T follicular helper cell (primary cell): Measurements from ENCODE around the gene KY.

Experiments used
- DNase-seq: peaks from one replicate; pipeline ENCODE4 v3.0.0-alpha.2; 2020; ENCODE audit warnings: low read depth

KY gene

GRCh38 chr3:134672571-134672970 lies 21.7 kb upstream of the KY start:
- DNase-seq = no peak

DNA sequence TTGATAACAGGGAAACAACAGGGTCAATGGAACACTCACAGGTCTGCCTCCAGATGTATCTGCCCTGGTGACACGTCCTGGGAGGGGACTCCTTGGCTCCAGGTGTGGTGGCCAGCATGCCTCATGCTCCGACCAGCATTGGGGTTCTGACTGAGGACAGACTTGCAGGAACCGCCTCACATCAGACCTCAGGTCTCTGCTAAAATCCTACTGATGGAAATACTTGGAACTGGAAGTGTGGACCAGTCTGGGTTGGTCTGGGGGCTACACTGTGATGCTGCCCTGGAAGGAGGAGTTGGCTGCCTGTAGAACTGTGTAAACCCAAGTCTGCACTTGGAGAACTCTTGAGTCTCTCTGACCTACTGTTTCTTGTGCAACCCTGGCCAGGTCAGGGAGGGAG lies 17.1 kb upstream of the KY start:
- DNase-seq = no peak

DNA sequence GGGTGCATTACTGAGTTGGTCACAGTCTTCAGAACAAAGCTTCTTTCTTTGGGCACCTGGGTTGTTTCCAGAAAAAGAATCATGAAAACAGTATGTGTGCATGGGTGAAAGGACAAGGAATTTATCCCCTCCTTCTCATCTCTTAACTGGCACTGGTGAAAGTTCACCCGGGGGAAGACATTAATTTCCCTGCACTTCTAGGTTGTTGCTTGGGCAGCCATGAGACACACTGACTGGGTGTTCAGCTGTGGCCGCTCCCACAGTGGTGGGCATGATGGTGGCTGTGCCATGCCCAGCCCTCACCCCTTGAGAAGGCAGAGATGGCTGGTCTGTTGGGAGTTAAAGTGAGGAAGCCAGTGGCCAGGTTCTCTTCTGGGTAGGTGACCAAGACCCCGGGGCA lies 16.6 kb upstream of the KY start:
- no peak for DNase-seq

- no peak for DNase-seq
Measured at GRCh38 chr3:134666885-134667284, 16.1 kb upstream of the KY start.

DNA sequence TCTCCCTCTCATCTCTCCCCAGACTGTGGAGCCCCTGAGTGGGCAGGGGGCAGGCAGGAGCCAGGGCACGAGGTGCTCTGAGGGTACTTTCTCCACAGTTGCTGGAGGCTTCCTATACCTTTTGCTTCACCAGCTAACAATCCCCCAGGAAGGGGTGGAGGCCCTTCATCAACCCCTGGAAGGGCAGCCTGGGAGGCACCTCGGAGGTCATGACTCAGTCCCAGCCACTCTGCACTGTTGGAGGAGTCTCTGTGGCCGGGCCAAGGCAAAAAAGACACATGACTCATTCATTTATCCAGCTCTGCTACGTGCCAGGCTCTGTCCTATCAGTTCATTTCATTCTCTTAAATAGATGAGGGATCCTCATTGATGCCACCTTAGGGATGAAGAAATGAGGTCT lies 15.6 kb upstream of the KY start:
- no peak for DNase-seq

- no peak for DNase-seq
Measured at GRCh38 chr3:134666052-134666451, 15.2 kb upstream of the KY start.

GRCh38 chr3:134665243-134665642 lies 14.4 kb upstream of the KY start:
- no peak for DNase-seq

- DNase-seq = no peak
Measured at GRCh38 chr3:134663721-134664456, 13.1 kb upstream of the KY start.

- DNase-seq = no peak
Measured at GRCh38 chr3:134660046-134660441, 9.2 kb upstream of the KY start.

GRCh38 chr3:134659391-134660045 lies 8.7 kb upstream of the KY start:
- DNase-seq = no peak

- DNase-seq = no peak
Measured at GRCh38 chr3:134658555-134658954, 7.7 kb upstream of the KY start.

DNA sequence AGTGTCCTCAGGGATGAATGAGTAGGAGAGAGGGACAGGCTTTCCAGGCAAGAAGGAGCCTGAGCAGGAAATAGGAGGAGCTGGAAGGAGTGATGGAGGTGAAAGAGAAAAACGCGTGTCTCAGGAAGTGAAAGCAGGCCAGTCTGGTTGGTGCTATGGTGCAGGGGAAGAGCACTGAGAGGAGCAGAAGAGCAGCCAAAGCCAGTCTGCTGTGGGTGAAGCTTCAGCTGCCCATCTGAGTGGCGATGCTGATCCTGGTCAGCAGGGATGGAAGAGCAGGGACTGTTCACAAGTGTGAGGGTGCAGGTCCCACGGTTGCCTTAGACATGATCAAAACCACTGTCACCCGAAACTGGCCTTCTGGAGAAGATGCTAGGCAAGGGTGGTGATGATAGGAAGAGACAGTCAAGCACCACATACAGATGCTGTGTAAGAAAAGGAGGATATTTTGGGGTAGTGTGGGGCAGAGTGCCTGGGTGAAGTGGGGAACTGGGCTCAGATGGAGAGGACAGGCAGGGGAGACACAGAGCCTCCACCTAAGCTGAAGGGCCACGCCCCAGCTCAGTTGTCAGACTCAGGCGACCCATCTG lies 5.5 kb upstream of the KY start:
- no peak for DNase-seq

GRCh38 chr3:134655706-134656105 lies 4.9 kb upstream of the KY start:
- DNase-seq = no peak

DNA sequence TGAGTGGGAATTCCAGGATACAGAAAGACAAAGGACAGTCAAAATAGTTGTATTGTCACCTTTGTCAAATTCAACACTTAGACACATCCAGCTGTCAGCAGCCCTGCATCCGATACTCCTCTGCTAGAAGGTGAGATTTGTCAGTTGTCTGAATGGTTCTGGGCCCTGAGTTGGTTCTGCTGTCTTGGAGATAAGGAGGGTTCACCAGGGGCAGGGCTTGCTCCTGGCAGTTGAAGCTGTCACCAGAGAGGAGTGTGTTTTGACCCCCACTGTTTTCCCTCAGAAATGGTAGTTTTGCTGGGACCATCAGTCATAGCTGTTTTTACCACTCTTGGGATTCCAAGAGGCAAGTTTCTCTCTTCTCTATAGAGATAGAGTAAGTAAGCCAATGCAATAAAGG lies 3.2 kb upstream of the KY start:
- no peak for DNase-seq

DNA sequence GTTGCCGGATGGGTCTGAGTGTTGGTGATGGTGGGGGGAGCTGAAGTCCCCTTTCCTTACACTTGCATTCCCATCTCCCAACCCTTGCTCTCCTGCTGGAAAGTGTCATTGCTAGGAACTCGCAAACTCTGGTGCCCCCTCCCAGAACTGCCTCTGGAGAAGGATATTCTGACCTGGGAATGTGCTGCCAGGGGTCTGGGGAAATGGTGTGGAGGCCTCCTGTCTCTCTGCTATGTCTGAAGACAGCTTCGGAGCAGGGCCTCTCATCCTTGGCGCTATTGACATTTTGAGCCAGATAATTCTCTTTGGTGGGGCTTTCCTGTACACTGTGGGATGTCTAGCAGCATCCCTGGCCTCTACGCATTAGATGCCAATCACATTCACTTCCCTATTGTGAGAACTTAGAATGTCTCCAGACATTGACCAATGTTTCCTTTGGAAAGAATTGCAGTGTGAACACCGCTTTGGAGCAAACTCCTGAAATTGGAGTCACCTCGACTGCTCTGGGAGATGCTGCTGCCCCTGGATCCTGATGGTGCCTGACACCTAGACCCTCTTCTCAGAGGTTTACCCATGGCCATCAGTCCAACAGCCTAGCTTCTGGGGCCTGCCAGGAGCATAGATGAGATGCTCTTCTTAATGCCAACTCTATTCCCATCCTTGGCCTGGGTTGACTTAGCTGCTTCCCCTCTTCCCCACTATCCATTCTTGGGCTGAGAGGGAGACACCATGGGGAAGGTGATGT lies 2.2 kb upstream of the KY start:
- no peak for DNase-seq

- no peak for DNase-seq
Measured at GRCh38 chr3:134652409-134652831, 1.6 kb upstream of the KY start.

DNA sequence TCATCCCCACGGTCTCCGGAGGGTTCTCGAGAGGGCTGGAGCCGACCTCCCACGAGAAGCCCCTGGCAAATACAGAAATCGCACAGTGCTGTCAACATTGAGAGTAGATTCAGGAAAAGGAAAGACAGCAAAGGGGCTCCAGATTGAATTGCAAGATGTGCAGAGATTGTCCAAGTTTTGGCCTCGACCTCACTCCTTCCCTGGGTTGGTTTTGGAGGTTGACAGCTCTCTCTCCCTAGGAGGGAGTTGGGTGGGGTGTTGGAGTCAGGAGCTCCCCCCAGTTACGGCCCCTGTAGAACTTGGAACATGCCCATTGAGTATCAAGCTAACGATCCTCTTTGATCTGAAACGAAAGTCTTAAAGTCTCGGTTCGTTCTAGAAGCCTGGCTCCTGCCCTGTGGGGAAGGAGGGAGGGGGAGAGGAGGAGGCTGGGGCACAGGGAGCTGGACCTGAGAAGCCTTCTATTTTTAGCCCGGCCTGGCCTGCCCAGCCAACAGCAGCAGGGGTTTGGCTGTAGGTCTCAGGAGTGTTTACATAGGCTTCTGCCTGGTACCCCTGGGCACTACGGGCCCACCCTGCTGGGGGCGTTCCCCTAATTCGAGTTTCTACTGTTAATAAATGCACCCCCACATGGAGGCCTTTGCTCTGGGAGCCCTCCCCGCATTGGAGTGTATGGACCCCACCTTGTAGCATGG lies 672 bp upstream of the KY start:
- no peak for DNase-seq

GRCh38 chr3:134649106-134649705 lies 1.6 kb downstream of the KY start:
- no peak for DNase-seq

DNA sequence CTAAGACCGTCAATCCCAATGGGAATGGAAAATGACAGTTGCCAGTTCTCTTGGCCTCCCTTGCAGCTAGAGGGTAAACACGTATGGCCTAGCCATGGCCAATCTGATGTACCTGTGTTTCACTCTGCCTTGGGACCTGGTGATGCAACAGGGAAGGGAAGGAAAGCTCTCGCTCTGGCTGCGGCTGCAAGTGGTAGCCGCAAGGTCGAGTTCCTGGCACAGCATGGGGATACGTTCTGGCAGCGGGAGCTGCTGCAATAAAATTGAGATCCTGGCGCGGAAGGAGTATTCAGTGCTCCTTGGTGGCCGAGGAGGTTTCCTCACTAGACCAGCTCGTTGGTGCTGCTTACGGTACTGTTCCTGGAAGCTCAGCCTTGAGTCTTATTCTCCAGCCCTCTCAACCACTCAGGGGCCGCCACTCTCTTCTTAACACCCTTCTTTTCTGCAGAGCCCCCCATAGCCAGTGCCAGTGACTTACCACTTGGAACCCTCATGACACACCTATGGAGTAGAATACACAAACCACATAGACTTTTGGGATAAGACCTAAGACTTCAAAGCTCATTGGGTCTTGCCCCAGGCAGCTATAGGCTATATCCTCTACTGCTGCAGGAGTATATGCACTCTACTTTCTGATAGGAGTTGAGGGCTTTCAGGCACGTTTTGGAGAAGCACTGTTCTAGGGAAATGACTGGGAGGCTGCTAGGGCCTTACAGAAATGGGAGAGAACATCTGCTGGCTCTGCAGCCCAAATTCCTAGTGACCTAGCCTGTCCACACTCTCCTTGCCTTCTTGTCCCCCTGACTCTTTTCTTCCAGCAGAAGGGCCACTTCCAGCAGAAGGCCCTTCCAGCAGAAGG lies 2.7 kb downstream of the KY start:
- DNase-seq = no peak

DNA sequence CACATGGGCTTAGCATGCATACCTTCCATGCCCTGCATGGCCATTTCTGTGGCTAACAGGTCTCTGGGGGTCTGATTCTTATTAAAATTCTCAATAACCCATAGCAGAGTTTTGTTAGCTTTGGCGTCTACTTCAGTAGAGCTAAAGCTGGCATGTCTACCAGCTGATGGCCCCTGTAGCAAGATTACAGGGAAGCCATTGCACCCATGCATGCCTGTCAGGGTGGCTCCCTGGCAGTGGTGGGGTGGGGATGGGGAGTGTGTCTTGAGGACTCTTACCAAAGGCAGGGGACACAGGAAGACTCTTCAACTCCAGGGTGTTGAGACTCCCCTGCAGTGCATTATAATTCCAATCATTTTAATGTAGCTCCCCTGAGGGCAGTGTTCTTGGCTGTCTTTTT lies 4.7 kb downstream of the KY start:
- DNase-seq = no peak

- no peak for DNase-seq
Measured at GRCh38 chr3:134645515-134645914, 5.3 kb downstream of the KY start.
